G401 (cell line): ENCODE results near the gene TRIM5. TPM values are rescaled to one million over a fixed set of nuclear protein-coding genes. Genes with fewer than 3 reads are reported as not detected.
A peak's percentile ranks its signal among the peaks of the same experiment; 100 is the strongest.
"Not testable (repeated sequence)": the region's sequence is repeated elsewhere in the genome, so short reads cannot be mapped to it uniquely, and the experiment has no call there.

Experiments used
- DNase-seq: peaks from one replicate; pipeline ENCODE4 v3.0.0-alpha.2; 2015; ENCODE audit warnings: low spot score
- in situ Hi-C: cut with HindIII; loops from 2 replicates; pipeline ENCODE4 v1.10.0; 2016; ENCODE audit warnings: low sequenced_read_pairs, mixed read lengths
- total RNA-seq: library from RNA; depleted of rRNA; stranded (reverse); fragments of >200 nt; shearing (Covaris generic); gene quantifications from 2 replicates; pipeline ENCODE4 v1.2.3, GENCODE V29; 2014

Gene TRIM5
- total RNA-seq, 1 experiment from 2014 or later = 14.3 TPM

- in situ Hi-C loops, DNase-seq: not testable (repeated sequence)
These were observed 6.5 kb upstream of the TRIM5 start for GRCh38 chr11:5691238-5691963.

- no peak for DNase-seq
- in situ Hi-C loops = no loop called here
These were observed 5.9 kb upstream of the TRIM5 start for GRCh38 chr11:5690736-5691135.

- in situ Hi-C loops = no loop called here
- DNase-seq = no peak
These were observed 5.3 kb upstream of the TRIM5 start for GRCh38 chr11:5690216-5690615.

GRCh38 chr11:5689551-5689983 lies 4.7 kb upstream of the TRIM5 start, which contains the start of gene TRIM22:
Gene TRIM22, plus strand, starts transcription at chr11:5689790. Its CDS starts 6,443 bp downstream, at chr11:5696233.
- DNase-seq = peak; percentile 24
- in situ Hi-C loops = no loop called here

- in situ Hi-C loops = no loop called here
- DNase-seq = no peak
These were observed 3.6 kb upstream of the TRIM5 start for GRCh38 chr11:5688482-5688881.

GRCh38 chr11:5686426-5686825 lies 1.6 kb upstream of the TRIM5 start:
- DNase-seq = no peak
- in situ Hi-C loops = no loop called here

- DNase-seq = no peak
- in situ Hi-C loops = no loop called here
These were observed 733 bp downstream of the TRIM5 start for GRCh38 chr11:5684036-5684645.

- DNase-seq, in situ Hi-C loops: not testable (repeated sequence)
These were observed 1.3 kb downstream of the TRIM5 start for GRCh38 chr11:5683620-5684019.

- DNase-seq, in situ Hi-C loops: not testable (repeated sequence)
These were observed 1.9 kb downstream of the TRIM5 start for GRCh38 chr11:5682890-5683441.

- in situ Hi-C loops = no loop called here
- no peak for DNase-seq
These were observed 5.1 kb downstream of the TRIM5 start for GRCh38 chr11:5679811-5680210.

GRCh38 chr11:5674391-5674790 lies 10.5 kb downstream of the TRIM5 start:
- in situ Hi-C loops = no loop called here
- no peak for DNase-seq

GRCh38 chr11:5671831-5672230 lies 13.0 kb downstream of the TRIM5 start:
- no peak for DNase-seq
- in situ Hi-C loops = no loop called here

- no peak for DNase-seq
- in situ Hi-C loops = no loop called here
These were observed 18.5 kb downstream of the TRIM5 start for GRCh38 chr11:5666402-5666793.

GRCh38 chr11:5665746-5666401 lies 19.0 kb downstream of the TRIM5 start:
- in situ Hi-C loops = no loop called here
- no peak for DNase-seq

- no peak for DNase-seq
- in situ Hi-C loops = no loop called here
These were observed 19.8 kb downstream of the TRIM5 start for GRCh38 chr11:5665051-5665570.

- DNase-seq = no peak
- in situ Hi-C loops = no loop called here
These were observed 21.4 kb downstream of the TRIM5 start for GRCh38 chr11:5663511-5663910.

- no peak for DNase-seq
- in situ Hi-C loops = no loop called here
These were observed 26.6 kb downstream of the TRIM5 start for GRCh38 chr11:5658318-5658717.

- in situ Hi-C loops, DNase-seq: not testable (repeated sequence)
These were observed 27.9 kb downstream of the TRIM5 start for GRCh38 chr11:5656956-5657355.

- in situ Hi-C loops = no loop called here
These were observed 29.4 kb downstream of the TRIM5 start for GRCh38 chr11:5655474-5655873.

GRCh38 chr11:5646139-5646538 lies 38.7 kb downstream of the TRIM5 start:
- no peak for DNase-seq
- in situ Hi-C loops = no loop called here

More at GRCh38 chr11:5655474-5655873, 29.4 kb downstream of the TRIM5 start:
- DNase-seq = no peak
